Skin epidermis (tissue), 12 donors: ENCODE measurements around the gene TUG1.
A peak's percentile ranks its signal among the peaks of the same experiment; 100 is the strongest.

Experiments
- H3K27ac ChIP-seq, 21 experiments: fragments of 200-600 bp; sonication (generic) in 11 of 21; one replicate each; pipeline ENCODE4 v1.5.0; 2020; ENCODE audit warnings: mild to moderate bottlenecking in 3 of 21, inconsistent platforms in 2 of 21, moderate library complexity in 2 of 21
- H3K4me3 ChIP-seq, 7 experiments: fragments of 200-600 bp; sonication (generic) in 2 of 7; one replicate each; pipeline ENCODE4 v1.5.0; 2020; ENCODE audit warnings: inconsistent platforms in 2 of 7, mild to moderate bottlenecking in 2 of 7, moderate library complexity in 1 of 7

Gene TUG1

DNA sequence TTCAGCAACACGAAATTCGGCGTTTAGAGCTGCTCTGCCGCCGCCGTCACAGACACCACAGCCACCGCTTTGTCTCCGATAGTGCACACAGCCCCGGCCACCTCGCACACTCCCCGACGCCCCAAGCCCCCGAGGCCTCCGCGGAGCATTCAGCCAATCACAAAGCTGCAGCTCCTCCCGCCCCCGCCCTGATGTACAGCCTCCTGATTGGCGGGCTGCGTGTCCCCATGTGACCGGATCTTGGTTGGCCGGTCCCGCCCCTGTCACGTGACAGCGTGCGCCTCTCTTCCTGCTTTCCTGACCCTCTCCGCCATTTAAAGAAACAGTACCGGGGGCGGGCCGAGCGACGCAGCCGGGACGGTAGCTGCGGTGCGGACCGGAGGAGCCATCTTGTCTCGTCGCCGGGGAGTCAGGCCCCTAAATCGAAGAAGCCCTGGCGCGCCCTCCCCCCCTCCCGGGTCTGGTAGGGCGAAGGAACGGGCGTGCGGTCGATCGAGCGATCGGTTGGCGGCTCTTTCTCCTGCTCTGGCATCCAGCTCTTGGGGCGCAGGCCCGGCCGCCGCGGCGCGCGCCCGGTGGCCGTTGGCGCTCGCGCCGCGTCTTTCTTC is at the start of gene TUG1:
TUG1 (plus strand) TSS at position 342 of the 608 bp plus-strand sequence.
- Histone ChIP-seq H3K27ac (peak within 1 kb of the TSS; percentile 92 to 99 (median 97)), H3K4me3 (peak within 1 kb of the TSS; percentile 64 to 87 (median 80))

- Histone ChIP-seq H3K27ac (no peak overlapping the region), H3K4me3 (no peak overlapping the region)
These were observed 49.1 kb upstream of the TUG1 start for GRCh38 chr22:30919973-30920372.

- Histone ChIP-seq H3K4me3 (no peak overlapping the region), H3K27ac (no peak overlapping the region)
These were observed 48.7 kb upstream of the TUG1 start for GRCh38 chr22:30920407-30920806.

DNA sequence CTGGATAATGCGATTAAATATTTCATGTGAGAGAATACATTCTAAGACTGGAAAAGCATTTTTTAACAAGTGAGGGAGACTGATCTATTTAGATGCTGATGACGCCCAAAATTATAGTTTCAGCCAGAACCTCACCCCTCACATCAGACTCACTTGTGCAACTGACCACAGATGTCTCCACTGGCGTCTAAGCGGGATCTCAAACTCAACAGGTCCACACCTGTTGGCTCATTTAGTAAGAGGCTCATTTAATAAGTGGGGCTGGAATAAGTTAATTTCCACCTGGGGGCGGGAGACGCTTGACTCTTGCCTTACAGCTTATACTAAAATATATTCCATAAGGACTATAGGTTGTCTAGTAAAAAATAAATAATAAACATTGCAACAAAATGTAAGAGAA is 48.0 kb upstream of the TUG1 start:
- peak overlapping the region in 5 of 7 experiments; percentile 21 to 40 (median 30) for H3K4me3 ChIP-seq
- peak overlapping the region in 4 of 21 experiments; percentile 18 to 49 (median 36) for H3K27ac ChIP-seq

DNA sequence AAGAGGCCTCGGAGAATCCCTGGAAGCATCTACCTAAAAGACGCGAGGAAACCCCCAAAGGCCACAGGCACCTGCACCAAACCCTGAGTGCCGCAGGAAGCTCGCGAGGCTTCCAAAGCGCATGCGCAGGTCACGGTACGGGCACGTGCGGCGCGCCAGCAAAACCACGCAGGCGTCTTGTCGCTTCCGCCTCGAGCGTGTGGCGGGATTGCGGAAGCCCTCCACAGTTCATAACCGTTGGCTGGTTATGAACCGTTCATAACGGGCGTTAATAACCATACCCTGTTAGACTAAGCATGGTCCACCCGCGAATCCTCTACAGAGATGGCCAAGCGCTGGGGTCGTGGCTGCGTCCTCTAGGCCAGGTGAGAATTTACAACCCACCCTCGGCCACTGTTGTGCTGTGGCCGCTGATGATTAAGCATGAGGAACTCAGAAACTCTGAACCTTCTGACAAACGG is 46.9 kb upstream of the TUG1 start:
- Histone ChIP-seq H3K4me3 (peak overlapping the region; percentile 21 to 40 (median 30)), H3K27ac (peak overlapping the region in 13 of 21 experiments; percentile 14 to 49 (median 33))

GRCh38 chr22:30923168-30923900 is 45.7 kb upstream of the TUG1 start:
- Histone ChIP-seq H3K4me3 (no peak overlapping the region), H3K27ac (no peak overlapping the region)

GRCh38 chr22:30925667-30926066 is 43.4 kb upstream of the TUG1 start:
- Histone ChIP-seq H3K27ac (no peak overlapping the region), H3K4me3 (no peak overlapping the region)

GRCh38 chr22:30926706-30927105 is 42.4 kb upstream of the TUG1 start:
- Histone ChIP-seq H3K27ac (no peak overlapping the region), H3K4me3 (no peak overlapping the region)

- H3K4me3 ChIP-seq: no peak overlapping the region
- H3K27ac ChIP-seq: no peak overlapping the region
These were observed 41.3 kb upstream of the TUG1 start for GRCh38 chr22:30927806-30928205.

- no peak overlapping the region for H3K27ac ChIP-seq
- H3K4me3 ChIP-seq: no peak overlapping the region
These were observed 40.7 kb upstream of the TUG1 start for GRCh38 chr22:30928401-30928800.

DNA sequence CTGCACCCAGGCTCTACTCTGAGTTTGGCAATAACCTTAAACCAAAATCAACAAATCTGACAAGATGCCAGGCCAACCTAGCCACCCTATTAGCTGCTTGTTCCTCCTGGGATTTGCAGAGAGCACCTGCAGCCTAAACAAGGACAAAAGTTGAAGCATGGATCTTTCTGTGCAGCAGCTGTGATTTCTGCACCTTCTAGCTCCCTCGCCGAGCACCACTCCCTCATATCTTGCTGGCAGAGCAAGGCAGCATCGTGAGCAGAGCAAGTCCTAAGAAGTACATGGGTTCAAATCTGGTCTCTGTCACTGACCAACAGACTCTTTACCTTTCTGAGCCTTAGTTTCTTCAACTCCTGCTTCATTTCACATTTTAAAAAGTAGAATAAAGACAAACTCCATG is 38.8 kb upstream of the TUG1 start:
- Histone ChIP-seq H3K27ac (no peak overlapping the region), H3K4me3 (no peak overlapping the region)

- Histone ChIP-seq H3K4me3 (no peak overlapping the region), H3K27ac (no peak overlapping the region)
These were observed 37.3 kb upstream of the TUG1 start for GRCh38 chr22:30931541-30932300.

- Histone ChIP-seq H3K4me3 (no peak overlapping the region), H3K27ac (no peak overlapping the region)
These were observed 36.4 kb upstream of the TUG1 start for GRCh38 chr22:30932661-30933060.

DNA sequence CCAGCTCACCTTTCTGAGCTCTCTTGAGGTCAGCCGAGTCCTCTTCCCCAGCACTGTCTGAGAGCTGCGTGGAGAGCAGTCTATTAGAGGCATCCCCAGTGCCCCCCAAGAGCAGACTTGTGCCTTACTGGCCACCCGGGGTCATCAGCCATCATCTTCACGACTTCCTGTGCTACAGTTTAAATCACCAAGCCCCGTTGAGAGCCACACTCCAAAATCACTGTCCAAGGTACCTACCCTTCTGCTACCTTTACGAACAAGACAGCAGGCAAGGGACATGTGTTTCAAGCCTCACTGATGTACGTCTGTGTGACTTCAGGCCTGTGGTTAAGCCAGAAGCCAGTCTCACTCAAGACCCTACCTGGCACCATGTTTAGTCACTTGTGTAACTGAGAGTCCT is 35.6 kb upstream of the TUG1 start:
- Histone ChIP-seq H3K4me3 (no peak overlapping the region), H3K27ac (no peak overlapping the region)

DNA sequence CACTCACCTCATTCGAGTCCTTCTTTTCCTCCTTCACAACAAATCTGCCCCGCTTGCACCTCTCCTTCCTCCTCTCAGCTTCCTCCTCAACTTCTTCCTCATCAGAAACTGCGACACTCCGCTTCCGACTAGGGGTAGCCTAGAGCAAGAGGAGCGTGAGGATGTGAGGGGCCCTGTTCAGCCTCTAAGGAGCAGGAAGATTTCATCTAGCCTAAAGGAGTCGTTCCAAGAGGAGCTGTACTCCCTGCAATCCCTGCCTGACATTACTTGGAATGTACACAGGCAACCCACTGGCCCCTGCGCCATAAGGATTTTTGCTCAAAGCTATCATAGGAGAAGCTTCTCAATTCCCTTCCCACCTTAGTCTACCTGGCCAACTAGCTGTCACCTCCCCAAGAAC is 35.0 kb upstream of the TUG1 start:
- H3K4me3 ChIP-seq: no peak overlapping the region
- H3K27ac ChIP-seq: no peak overlapping the region

DNA sequence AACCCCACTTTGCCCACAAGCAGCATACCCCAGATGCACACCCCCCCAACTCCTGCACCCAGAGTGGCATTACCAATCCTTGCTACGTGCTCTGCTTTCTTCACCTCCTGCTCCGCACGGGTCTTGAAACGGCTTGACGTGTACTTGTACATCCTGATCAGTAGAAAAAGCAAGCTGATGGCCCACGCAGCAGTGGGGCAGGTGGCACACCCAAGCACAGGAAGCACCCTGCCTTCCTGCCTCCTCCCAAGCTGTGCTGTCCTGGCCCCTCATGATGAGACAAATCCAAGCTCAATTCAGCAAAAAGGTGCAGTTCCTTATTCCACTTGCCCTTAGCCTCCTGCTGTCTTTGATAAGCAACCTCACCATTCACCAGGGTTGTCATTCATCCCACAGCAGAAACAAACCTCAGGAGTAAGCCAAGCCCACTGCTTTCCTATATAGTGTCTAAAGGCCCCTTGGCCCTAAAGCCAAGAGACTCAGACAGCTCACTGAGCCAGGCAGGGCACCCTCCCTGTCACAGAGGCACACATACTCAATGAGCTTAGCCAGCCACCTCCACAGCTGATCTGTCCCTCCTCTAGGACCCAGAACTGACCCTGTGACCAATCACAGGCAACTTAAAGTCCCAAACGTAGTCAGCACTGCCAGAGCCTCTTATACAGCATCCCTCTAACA is 28.2 kb upstream of the TUG1 start:
- Histone ChIP-seq H3K4me3 (no peak overlapping the region), H3K27ac (peak overlapping the region in 10 of 21 experiments; percentile 6 to 59 (median 38))

DNA sequence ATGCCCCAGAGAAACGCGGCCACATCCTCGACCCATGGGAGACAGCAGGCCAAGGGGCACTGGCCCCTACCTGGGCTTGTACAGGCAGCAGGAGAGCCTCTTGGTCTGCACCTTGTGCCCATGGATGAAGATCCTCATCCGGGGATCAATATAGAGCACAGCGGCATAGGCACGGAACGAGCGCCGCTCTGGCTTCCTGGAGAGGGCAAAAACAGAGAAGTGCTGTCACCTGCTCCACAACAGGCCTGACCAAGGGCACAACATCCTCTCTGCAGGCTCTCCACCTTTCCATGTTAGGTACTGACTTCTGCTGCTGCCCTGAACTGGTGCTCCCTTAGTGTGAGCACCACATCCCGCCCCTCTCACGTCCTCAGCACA is 27.7 kb upstream of the TUG1 start:
- peak overlapping the region in 6 of 21 experiments; percentile 6 to 59 (median 50) for H3K27ac ChIP-seq
- no peak overlapping the region for H3K4me3 ChIP-seq

GRCh38 chr22:30943368-30943767 is 25.7 kb upstream of the TUG1 start:
- Histone ChIP-seq H3K27ac (no peak overlapping the region), H3K4me3 (no peak overlapping the region)

DNA sequence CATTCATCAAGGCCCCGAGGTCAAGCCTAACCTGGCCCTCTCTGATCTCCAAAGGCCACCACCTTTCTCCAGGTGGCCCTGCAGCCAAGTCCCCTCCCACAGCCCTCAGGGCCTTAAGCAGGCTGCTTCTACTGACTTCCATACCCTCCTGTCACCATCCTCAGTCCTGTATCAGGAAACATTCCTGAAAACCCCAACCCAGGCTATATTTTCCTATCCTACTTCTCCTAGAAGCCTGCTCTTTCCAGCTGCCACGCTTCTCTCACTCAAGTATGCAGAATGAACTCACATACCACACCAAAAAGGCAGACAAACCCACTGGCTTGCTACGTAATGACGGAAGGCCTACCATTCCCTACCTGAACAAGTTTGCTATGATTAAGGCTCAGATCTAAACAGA is 24.1 kb upstream of the TUG1 start:
- Histone ChIP-seq H3K27ac (no peak overlapping the region), H3K4me3 (no peak overlapping the region)

DNA sequence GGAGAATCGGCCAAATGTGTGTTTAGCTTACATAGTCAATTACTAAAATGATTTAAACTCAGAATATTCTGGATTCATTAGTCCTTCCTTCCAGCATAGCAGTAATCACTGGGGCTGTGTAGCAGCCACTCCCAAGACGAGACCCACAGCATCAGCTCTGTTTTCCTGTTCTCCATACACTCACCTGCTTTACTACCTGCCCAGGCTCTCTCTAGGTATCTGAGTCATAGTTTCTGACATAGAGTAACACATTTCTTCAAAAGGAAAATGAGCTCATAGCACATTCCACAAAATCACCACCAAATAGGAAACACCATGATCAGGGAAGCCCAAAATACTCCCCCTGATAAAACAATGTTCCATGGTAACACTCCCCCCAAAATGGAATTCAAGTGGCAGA is 23.4 kb upstream of the TUG1 start:
- Histone ChIP-seq H3K27ac (peak overlapping the region in 2 of 21 experiments; percentile 26 to 61), H3K4me3 (no peak overlapping the region)
